GM08714 (cell line): ENCODE measurements around the gene PHIP.
A peak's percentile ranks its signal among the peaks of the same experiment; 100 is the strongest.
"Not testable (repeated sequence)": the region's sequence is repeated elsewhere in the genome, so short reads cannot be mapped to it uniquely, and the experiment has no call there.

Experiments used
- H3K4me3 ChIP-seq: fragments of 200-500 bp; sonication (Bioruptor generic); 2 replicates; pipeline ENCODE4 v1.5.1; 2014; ENCODE audit warnings: mild to moderate bottlenecking, low read length, inconsistent platforms
- ZNF274 ChIP-seq: IDR thresholded peaks from 2 replicates; pipeline ENCODE4 v1.6.1; 2012; ENCODE audit warnings: mild to moderate bottlenecking, low read depth, low read length

Gene PHIP

GRCh38 chr6:79078075-79078969 is at the start of gene PHIP:
TSS of gene PHIP (minus strand) at chr6:79078254. CDS start at chr6:79078068, 186 bp downstream.
- H3K4me3 ChIP-seq, result peak within 1 kb of the TSS; percentile 98
- no peak for TF ChIP-seq ZNF274

- no peak for TF ChIP-seq ZNF274
- no peak overlapping the region for H3K4me3 ChIP-seq
These were observed 49.6 kb upstream of the PHIP start for GRCh38 chr6:79127660-79128059.

- no peak for TF ChIP-seq ZNF274
- no peak overlapping the region for H3K4me3 ChIP-seq
These were observed 41.2 kb upstream of the PHIP start for GRCh38 chr6:79119217-79119616.

- no peak for TF ChIP-seq ZNF274
- H3K4me3 ChIP-seq, result no peak overlapping the region
These were observed 39.7 kb upstream of the PHIP start for GRCh38 chr6:79117752-79118151.

GRCh38 chr6:79115553-79116182 is 37.6 kb upstream of the PHIP start:
- no peak for TF ChIP-seq ZNF274
- H3K4me3 ChIP-seq, result no peak overlapping the region

GRCh38 chr6:79111549-79111948 is 33.5 kb upstream of the PHIP start:
- no peak overlapping the region for H3K4me3 ChIP-seq
- no peak for TF ChIP-seq ZNF274

- no peak overlapping the region for H3K4me3 ChIP-seq
- no peak for TF ChIP-seq ZNF274
These were observed 23.1 kb upstream of the PHIP start for GRCh38 chr6:79101164-79101563.

- no peak for TF ChIP-seq ZNF274
- no peak overlapping the region for H3K4me3 ChIP-seq
These were observed 22.2 kb upstream of the PHIP start for GRCh38 chr6:79100304-79100703.

- no peak for TF ChIP-seq ZNF274
- no peak overlapping the region for H3K4me3 ChIP-seq
These were observed 16.9 kb upstream of the PHIP start for GRCh38 chr6:79094938-79095337.

- not testable (repeated sequence) for H3K4me3 ChIP-seq
These were observed 13.7 kb upstream of the PHIP start for GRCh38 chr6:79091801-79092200.

GRCh38 chr6:79089552-79090404 is 11.7 kb upstream of the PHIP start:
- no peak overlapping the region for H3K4me3 ChIP-seq
- TF ChIP-seq ZNF274, result no peak

GRCh38 chr6:79084693-79085092 is 6.6 kb upstream of the PHIP start:
- TF ChIP-seq ZNF274, result no peak

GRCh38 chr6:79082304-79082703 is 4.2 kb upstream of the PHIP start:
- H3K4me3 ChIP-seq, result no peak overlapping the region

More at GRCh38 chr6:79084693-79085092, 6.6 kb upstream of the PHIP start:
- H3K4me3 ChIP-seq, result no peak overlapping the region

GRCh38 chr6:79081663-79082062 is 3.6 kb upstream of the PHIP start:
- no peak overlapping the region for H3K4me3 ChIP-seq
- no peak for TF ChIP-seq ZNF274

More at GRCh38 chr6:79082304-79082703, 4.2 kb upstream of the PHIP start:
- TF ChIP-seq ZNF274, result no peak

- peak overlapping the region; percentile 98; the same call in 1 of the 2 replicates for H3K4me3 ChIP-seq
- TF ChIP-seq ZNF274, result no peak
These were observed 1.5 kb upstream of the PHIP start for GRCh38 chr6:79079561-79080041.
